ENCODE results near the gene CGREF1. TPM values are rescaled to one million over a fixed set of nuclear protein-coding genes. Genes with fewer than 3 reads are reported as not detected.

The CGREF1 gene
- total RNA-seq, 4 donors from 2014 or later: 0.50 to 1.4 (median 0.92) TPM; not detected in 1

DNA sequence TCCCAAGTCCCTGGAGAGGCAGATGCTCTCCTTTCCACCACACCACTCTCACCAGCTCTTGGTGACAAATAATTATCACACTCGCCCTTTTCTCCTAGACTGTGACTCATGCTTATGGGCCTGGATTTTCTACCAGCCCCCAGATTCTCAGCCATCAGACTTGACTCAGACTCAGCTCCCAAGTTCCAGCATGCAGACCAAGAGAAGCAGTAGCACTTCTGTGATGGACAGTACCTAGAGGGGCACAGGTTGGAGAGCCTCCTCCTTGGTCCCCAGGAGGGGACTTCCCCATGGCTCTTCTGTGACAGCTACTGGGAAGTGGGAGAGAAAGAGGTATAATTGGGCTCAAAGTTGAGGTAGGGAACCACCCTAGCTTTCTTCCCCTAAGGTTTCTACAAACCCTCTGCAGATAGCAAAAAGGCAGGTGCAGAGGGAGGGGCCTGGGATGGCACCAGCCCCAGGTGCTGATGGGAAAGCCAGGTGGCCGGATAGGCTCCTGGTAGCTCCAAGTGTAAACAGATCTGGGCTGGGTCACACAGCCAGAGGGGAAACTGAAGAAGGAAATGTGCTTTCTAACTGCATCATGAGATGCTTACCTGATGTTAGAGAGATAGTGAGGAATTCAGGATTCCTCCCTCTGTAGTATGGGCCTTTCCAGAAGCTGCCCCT lies 34.0 kb upstream of the CGREF1 start:
- DNase-seq (ENCODE audit: extremely low spot score): no peak
- H3K27ac ChIP-seq (replicated peaks in 1 of 4): no peak overlapping the region
- no peaks in the 10 kb centered on the region for H3K36me3 ChIP-seq
- intact Hi-C loops (cut with DNase I): no loop called here
- H3K4me3 ChIP-seq: no peak overlapping the region
- 74% methylated on average over 2 of the region's 2 CpGs for WGBS
- TF ChIP-seq CTCF (IDR thresholded peaks at IDR 0.05) (no peak), EP300 (IDR thresholded peaks at IDR 0.05) (no peak), POLR2A (IDR thresholded peaks at IDR 0.05; ENCODE audit: low read depth) (no peak), POLR2AphosphoS5 (IDR thresholded peaks at IDR 0.05) (no peak)
- H3K4me1 ChIP-seq: no peaks in the 10 kb centered on the region
- H3K27me3 ChIP-seq: peaks cover 0 to 15% (median 0%) of the 10 kb centered on the region in 4 donors
- H3K9me3 ChIP-seq: no peaks in the 10 kb centered on the region

DNA sequence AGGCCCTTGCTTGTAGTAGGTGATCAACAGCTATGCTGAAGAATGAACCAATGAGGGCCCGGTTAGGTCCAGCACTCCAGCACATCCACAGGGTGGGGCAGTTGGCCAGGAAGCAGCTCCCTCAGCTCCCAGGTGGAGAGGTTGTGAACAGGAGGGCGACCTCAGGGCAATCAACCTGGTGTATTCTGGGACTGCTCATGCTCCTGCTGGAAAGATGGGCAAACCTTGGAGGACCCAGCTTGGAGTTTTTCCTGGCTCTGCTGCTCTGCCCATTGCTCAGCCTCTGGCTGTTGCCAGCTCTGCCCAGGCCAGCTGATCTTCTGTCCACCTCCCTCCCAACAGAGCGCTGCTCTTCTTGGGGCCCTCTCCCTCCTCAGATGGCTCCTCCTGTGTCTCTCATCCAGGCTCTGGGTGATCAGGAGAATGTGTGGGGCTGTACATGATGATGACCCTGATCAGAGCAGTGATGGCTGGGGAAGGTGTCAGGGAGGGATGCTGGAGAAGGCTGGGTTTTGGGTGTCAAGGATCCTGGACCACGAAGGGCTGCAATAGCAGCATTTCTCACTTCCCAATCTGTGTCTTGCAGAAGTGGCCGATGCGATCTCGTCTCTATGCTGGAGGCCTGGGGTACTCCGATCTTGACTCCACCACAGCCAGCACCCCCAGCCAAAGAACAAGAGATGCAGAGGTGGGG lies 33.3 kb upstream of the CGREF1 start:
- no peak overlapping the region for H3K4me3 ChIP-seq
- H3K4me1 ChIP-seq: no peaks in the 10 kb centered on the region
- DNase-seq (ENCODE audit: extremely low spot score): no peak
- no peak overlapping the region for H3K27ac ChIP-seq (replicated peaks in 1 of 4)
- 89% methylated on average over 8 of the region's 8 CpGs for WGBS
- peaks cover 0 to 15% (median 0%) of the 10 kb centered on the region in 4 donors for H3K27me3 ChIP-seq
- TF ChIP-seq EP300 (IDR thresholded peaks at IDR 0.05) (no peak), POLR2A (IDR thresholded peaks at IDR 0.05; ENCODE audit: low read depth) (no peak), CTCF (IDR thresholded peaks at IDR 0.05) (no peak), POLR2AphosphoS5 (IDR thresholded peaks at IDR 0.05) (no peak)
- intact Hi-C loops (cut with DNase I): no loop called here
- H3K9me3 ChIP-seq: no peaks in the 10 kb centered on the region
- no peaks in the 10 kb centered on the region for H3K36me3 ChIP-seq

DNA sequence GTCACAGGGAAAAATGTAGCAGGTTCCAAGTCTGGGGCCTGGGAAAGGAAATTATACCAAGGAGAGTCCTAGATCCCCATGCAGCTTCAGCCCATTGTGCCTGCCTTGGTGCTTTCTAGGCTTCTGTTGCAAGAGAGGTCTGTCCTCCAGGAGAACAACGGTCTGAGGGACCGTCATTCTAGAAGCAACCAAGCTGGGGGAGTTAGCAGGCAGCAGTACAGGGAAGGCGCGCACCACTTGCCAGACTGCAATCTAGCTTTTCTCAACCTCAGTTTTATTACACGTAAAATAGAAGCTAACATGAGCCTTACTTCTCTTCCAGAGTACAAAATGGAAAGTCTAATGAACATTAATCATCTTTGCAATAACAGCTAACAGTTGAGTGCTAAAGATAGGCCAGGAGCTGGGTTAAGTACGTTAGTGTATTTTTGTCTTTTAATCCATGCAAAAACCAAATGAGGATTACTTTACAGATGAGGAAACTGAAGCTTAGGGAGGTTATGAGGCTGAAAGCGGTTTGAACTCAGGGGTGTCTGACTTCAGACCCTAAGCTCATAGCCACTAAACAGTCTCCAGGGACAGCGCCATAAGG lies 31.8 kb upstream of the CGREF1 start:
- no peak for DNase-seq (ENCODE audit: extremely low spot score)
- H3K4me3 ChIP-seq: no peak overlapping the region
- H3K27me3 ChIP-seq: peaks cover 0 to 18% (median 0%) of the 10 kb centered on the region in 4 donors

More for the DNA sequence above, 31.8 kb upstream of the CGREF1 start:
- no peaks in the 10 kb centered on the region for H3K36me3 ChIP-seq
- no peak for TF ChIP-seq POLR2AphosphoS5 (IDR thresholded peaks at IDR 0.05)
- no peak for TF ChIP-seq EP300 (IDR thresholded peaks at IDR 0.05)
- TF ChIP-seq POLR2A (IDR thresholded peaks at IDR 0.05; ENCODE audit: low read depth): no peak
- no peak for TF ChIP-seq CTCF (IDR thresholded peaks at IDR 0.05)
- no peaks in the 10 kb centered on the region for H3K9me3 ChIP-seq
- intact Hi-C loops (cut with DNase I): no loop called here
- H3K4me1 ChIP-seq: no peaks in the 10 kb centered on the region
- no peak overlapping the region for H3K27ac ChIP-seq (replicated peaks in 1 of 4)
- WGBS: 79% methylated on average over 8 of the region's 8 CpGs
